ENCODE measurements around the gene FLVCR2.
"Not testable (repeated sequence)": the region's sequence is repeated elsewhere in the genome, so short reads cannot be mapped to it uniquely, and the experiment has no call there.

Gene FLVCR2

GRCh38 chr14:75673345-75674035 lies 95.1 kb downstream of the FLVCR2 start:
- DNase-seq: no peak

- no peak for DNase-seq
These were observed 97.0 kb downstream of the FLVCR2 start for GRCh38 chr14:75675265-75675960.

GRCh38 chr14:75685910-75686309 lies 107.5 kb downstream of the FLVCR2 start:
- no peak for DNase-seq

- DNase-seq: no peak
These were observed 110.6 kb downstream of the FLVCR2 start for GRCh38 chr14:75689012-75689411.

- no peak for DNase-seq
These were observed 111.6 kb downstream of the FLVCR2 start for GRCh38 chr14:75690010-75690409.

- not testable (repeated sequence) for DNase-seq
These were observed 116.6 kb downstream of the FLVCR2 start for GRCh38 chr14:75695025-75695424.

- DNase-seq: no peak
These were observed 119.0 kb downstream of the FLVCR2 start for GRCh38 chr14:75697386-75697785.
